GM23248 (cell line): ENCODE measurements around the gene NUDT9.

ENCODE experiments used
- EZH2 ChIP-seq: fragments of 200-600 bp; sonication (generic); IDR thresholded peaks from 2 replicates; pipeline ENCODE4 v1.6.1; 2018; ENCODE audit warnings: antibody characterized with exemption, mild to moderate bottlenecking; ENCODE audit not compliant: insufficient read depth, poor library complexity, severe bottlenecking
- EZH2phosphoT487 ChIP-seq: fragments of 200-600 bp; sonication (generic); IDR thresholded peaks from 2 replicates; pipeline ENCODE4 v1.6.1; 2018; ENCODE audit warnings: antibody characterized with exemption, moderate library complexity, mild to moderate bottlenecking, low read depth; ENCODE audit not compliant: insufficient read depth

- no peak for TF ChIP-seq EZH2phosphoT487
- no peak for TF ChIP-seq EZH2
Observed at GRCh38 chr4:87382116-87382515, 40.3 kb upstream of the NUDT9 start.
